Mucosa of gallbladder (tissue), 1 donor: ENCODE results near the gene MYO3A. TPM values are rescaled to one million over a fixed set of nuclear protein-coding genes. Genes with fewer than 3 reads are reported as not detected.

Experiments
- DNase-seq: peaks from one replicate; pipeline ENCODE4 v3.0.0-alpha.2; 2020; ENCODE audit warnings: low spot score
- total RNA-seq: library from RNA; stranded (reverse); gene quantifications from one replicate; pipeline ENCODE4 v1.2.1, GENCODE V29; 2021
- donor health status: DM: no; HTN: no; CAD: no.

The MYO3A gene
- total RNA-seq: 0.06 TPM

GRCh38 chr10:25933653-25934608 is at the start of gene MYO3A:
Gene MYO3A (plus strand): TSS chr10:25934229. CDS start chr10:25952111, 17,882 bp downstream.
- DNase-seq: no peak

DNA sequence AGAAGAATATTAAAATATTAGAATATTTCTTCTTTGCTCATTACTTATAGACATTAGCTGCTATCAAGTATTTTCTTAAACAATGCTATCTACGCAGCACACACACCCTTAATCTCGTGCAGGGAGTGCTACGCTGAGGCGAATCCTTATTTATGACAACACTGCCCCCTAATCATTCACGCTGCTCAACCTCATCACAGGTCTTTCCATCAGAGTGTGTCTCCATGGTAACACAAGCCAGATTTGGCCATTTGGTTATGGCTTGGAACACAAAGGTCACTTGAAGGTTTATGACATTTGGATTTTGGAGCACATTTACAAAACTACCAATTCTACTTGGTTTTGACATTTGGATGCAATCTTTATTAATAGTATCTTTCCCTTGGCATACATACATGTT is 45.4 kb upstream of the MYO3A start:
- DNase-seq: no peak

DNA sequence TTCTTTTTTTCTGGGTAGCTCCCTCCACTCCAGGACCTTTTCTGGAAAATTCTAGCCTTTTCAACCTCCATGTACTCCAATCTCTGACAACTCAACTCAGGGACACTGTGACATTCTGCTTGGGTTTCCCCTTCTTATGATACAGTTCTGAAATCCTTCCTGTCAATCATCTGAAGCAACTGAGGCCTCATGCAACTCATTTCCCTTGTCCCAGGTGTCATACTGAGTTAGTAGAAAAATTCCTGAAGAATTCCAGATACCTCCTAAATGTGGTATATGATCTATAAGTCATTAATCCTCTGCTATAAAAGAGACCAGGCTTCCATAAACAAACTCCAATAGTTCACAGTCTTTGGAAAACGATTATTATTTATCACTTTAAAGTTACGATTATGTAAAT is 43.0 kb upstream of the MYO3A start:
- no peak for DNase-seq

DNA sequence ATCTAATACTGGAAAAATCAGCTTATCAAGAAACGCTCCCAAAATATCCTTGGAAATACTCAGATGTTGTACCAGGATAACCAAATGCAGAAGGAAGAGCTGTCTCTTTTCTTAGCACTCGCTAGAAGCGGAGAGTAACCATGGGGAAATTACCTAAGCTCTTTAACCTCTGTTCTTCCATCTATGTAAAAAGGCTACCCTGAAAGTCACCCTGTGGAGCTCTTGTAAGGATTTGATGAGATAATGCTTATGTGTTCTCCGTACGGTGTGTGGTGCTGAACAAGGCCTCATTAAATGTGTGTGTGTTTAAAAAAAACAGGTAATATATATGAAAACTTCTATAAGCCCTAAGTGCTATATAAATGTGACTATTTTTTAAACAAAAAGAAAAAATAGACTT is 38.2 kb upstream of the MYO3A start:
- DNase-seq: no peak

DNA sequence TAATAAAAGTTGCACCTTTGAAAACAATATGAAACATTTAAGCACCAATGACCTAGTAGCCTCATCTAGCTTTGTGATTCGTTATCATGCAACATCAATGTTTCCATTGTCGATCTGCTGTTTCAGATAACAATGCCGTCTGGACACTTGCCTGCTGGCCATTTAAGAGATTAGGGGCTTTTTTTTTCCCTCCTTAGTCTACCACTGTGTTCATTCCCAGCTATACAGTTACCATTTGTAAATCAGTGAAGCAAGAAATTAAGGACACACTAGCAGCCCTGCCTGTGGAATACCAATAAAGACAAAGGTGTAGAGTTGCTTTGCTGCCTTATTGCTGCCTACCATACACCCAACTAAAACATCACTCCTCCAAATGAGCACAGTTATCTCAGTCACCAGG is 37.6 kb upstream of the MYO3A start:
- DNase-seq: no peak

DNA sequence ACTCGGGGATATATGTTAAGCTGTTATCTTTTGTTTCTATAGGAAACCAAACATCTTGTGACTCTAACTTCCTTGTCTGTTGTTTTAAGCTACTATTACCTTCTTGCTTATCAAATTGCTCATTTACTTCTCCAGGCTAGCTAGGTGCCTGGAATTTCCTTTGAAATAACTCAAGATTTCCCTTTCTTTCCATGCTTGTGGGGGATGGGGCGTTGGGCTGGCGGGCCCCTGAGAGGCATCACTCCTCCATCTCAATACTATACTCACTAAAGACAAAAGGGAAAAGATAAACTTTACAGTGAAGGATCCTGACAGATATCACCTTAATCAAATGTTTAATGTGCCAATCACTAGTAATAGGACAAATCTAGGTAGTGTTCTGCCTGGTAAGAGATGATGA is 34.7 kb upstream of the MYO3A start:
- DNase-seq: no peak

- DNase-seq: no peak
Measured at GRCh38 chr10:25901199-25901598, 32.8 kb upstream of the MYO3A start.

DNA sequence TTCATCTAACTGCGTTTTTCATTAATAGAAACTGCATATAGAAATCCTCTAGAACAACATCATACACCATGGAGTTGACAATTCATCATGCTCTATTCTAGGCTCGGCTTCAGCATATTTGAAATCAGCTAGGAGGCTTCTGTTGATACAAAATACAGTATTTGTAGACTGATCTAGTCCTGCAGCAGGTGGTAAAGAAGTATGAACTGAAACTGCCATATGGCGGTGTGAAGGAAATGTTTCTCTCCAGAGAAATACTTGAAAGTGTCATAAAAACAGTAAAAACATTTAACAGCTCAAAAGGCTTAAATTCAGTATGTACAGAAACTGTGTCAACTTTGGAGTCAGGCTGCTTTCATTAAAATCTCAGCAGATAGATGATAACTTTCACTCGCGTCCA is 32.0 kb upstream of the MYO3A start:
- DNase-seq: no peak

DNA sequence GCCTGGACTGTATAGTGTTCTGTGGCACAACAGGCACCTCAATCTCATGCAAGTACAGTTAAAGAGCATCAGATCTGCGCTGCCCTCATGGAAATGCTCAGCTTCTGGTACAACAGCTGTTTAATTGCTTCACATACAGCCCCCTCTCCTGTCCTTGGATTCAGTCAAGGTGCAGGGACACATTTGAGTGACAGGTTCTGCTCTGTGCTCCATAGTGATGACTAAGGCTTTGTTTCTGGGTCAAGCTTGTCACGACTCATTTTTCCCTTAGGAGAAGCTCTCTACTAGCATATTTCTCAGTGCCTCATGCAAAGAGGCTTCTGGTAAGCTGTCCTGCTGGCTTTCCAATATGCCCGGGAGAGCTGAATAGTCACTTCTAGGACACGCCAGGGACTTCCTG is 26.8 kb upstream of the MYO3A start:
- no peak for DNase-seq

DNA sequence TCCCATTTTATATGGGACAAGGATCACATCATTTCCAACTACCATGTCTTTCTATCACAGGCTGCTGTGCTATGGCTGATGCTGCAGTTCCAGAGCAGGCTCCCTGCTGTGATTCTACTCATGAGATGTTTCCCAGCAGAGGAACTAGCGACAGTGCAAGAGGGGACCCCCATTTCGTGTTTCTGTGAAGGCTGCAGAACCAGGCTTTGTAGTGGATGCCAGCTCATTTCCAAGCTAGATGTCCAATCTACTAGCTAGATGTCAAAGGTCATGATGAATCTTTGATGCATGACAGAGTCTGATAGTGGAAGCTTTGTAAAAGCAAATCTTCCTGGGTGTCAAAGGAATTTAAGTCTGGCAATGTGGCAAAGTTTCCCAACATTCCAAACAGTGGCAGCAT is 21.2 kb upstream of the MYO3A start:
- DNase-seq: no peak

DNA sequence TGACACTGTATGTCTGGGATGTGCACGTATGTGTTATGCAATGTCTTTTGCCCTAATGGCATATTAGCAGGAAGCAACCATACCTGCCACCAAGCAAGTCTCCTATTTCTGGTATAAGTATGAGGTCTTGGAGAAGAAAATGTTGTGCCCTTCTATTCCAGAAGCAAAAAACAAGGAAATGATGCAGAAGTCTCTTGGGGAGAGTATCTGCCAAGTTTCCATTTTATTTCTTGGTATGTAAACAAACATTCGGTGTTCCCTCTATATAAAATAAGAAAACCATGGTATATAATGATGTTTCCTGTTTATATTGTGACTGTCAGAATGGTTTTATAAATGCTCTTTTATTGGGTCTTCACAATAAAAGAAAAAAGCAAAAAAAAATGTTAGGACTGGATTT is 19.3 kb upstream of the MYO3A start:
- DNase-seq: no peak

- DNase-seq: no peak
Measured at GRCh38 chr10:25934621-25935139, 651 bp downstream of the MYO3A start.

- DNase-seq: no peak
Measured at GRCh38 chr10:25938405-25938804, 4.4 kb downstream of the MYO3A start.

- no peak for DNase-seq
Measured at GRCh38 chr10:25944771-25945170, 10.7 kb downstream of the MYO3A start.

DNA sequence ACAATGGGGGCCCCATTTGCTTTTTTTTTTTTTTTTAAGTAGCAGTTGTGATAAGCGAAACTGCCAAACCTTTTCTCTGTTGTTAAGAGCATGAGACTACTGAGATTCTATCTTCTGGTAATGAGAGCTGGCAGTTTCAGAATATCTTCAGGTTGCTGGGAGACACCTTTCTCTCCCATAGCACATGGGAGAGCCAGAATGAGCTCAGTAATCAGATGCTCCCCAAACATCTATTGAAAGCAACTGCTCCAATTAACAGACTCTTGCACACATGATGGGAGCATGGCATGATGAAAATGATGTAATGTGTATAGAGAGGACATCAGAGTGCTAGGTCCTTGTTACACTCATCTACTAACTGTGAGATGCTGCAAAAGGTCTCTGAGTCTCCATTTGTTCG is 18.8 kb downstream of the MYO3A start:
- DNase-seq: no peak

GRCh38 chr10:25954851-25955250 is 20.8 kb downstream of the MYO3A start:
- DNase-seq: no peak

GRCh38 chr10:25959540-25960232 is 25.7 kb downstream of the MYO3A start:
- DNase-seq: no peak

DNA sequence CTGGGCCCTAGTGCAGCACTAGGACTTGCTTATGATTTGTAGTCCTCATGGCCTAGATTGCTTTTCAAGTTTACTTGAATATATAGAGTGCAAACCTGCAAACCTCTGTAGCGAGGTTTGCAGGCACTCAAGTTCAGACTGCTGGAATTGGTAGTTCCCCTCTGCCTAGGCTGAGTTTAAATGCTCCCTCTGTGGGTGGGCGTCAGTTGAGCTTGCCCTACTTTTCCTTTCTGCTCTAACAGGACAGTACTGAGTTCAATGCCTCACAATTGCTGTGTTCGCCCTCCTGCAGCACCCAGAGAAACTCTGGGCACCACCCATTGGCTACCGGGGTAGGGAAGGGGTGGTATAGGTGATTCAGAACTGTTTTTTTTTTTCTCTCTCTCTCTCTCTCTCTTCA is 31.6 kb downstream of the MYO3A start:
- DNase-seq: no peak

DNA sequence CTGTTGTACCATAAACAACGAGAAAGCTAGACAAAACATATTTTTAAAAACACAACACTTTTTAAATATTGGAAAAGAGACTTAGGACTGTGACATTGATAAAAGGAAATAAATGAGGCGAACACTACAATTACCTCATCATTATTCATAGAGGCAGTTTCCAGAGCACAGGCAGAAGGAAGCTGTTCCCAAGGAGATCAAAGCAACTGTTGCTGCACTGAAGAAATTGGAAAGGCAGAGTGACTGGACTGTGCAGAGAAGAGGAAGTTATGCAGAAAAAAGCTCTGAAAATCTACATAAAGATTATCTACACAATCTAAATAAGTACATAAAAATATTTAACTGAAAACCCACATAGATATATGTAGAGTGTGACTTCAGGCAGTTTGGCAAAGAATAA is 32.8 kb downstream of the MYO3A start:
- DNase-seq: no peak

DNA sequence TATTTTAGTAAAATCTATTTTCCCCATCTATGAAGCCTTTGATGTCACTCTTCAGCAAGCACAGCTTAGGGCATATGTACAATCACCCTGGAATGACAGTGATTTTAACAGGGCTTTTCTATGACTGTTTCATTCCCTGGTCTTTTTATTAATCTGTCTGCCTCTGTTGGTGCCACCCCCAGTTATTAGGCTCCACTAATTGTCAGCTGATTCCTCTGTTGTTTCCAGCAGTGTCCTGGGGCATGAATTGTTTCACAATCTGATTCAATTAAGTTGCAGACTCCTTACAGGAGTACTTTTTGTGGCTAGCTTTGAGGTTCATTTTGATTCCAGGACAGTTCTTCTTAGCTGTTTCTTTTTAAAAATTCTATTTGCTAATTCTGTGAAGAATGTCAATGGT is 38.6 kb downstream of the MYO3A start:
- DNase-seq: no peak

DNA sequence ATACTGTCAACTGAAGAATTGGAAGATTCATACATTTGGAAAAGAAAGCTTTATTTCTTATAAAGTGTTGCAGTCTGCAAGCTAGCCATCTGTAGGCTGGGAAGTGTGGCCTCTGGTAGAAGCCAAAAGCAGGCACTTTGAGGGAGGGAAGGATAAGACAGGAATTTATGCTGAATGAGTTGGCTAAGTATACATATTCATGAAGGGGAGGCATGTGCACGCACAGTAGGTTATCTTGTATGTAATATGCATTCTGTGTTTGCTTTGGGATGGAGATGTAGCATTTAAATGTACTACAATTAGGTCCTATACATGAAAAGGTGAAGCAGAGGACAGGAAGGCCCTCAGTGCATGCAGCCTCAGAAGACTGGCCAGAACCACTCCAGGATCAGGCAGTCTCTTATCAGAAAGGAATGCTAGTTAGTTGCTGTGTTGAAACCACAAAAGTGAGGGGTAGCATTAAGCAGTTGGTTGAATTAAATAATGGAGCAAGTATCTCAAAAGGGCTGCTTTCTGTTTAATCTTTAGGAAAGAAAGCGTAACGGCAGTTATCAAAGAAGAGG is 40.9 kb downstream of the MYO3A start:
- no peak for DNase-seq

DNA sequence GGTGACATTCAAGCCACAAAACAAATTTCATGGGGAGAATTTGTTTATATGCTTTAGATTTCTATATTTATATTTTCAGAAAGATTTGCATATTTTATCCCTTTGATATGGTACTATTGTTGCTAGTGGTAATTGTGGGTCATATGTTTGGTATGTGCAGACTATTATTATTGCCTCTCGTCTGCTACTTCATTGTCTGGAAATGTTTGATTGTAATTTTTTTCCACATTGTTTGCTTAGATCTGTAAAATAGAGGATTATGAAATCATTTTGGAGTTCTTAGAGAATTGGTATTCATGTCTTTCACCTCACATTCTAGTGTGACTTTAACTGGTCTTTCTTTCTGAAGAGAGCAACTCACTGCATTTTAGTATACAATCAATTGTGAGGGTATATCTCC is 44.7 kb downstream of the MYO3A start:
- no peak for DNase-seq

DNA sequence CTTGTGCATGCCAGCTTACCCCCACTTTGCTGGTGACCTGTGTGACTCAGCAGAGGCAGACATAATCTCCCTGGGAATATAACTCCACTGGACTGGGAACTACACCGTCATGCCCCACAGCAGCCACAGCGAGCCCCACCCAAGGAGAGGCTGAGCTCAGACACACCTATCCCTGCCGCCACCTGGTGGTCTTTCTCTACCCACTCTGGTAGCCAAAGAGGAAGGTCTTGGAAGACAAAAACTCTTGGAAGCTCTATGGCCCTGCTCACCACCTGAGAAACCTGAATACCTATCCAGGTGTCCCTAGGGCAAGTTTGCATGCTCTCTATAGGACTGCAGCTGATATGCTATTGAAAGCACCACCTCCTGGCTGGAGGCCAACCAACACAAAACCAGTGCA is 48.1 kb downstream of the MYO3A start:
- no peak for DNase-seq
